WERI-Rb-1 (cell line): ENCODE results near the gene SLC26A6.

Experiments used
- DNase-seq: peaks from one replicate; pipeline ENCODE4 v3.0.0-alpha.2; 2020
- H3K27ac ChIP-seq: fragments of 250-450 bp; sonication (Bioruptor Pico); 2 replicates; pipeline ENCODE4 v1.5.1; 2020; ENCODE audit warnings: mild to moderate bottlenecking, moderate library complexity
- H3K27me3 ChIP-seq: fragments of 250-450 bp; sonication (Bioruptor Pico); 2 replicates; pipeline ENCODE4 v1.5.1; 2021; ENCODE audit warnings: mild to moderate bottlenecking, low read depth, moderate library complexity; ENCODE audit not compliant: insufficient read depth, severe bottlenecking
- H3K36me3 ChIP-seq: fragments of 250-450 bp; sonication (Bioruptor Pico); 2 replicates; pipeline ENCODE4 v1.5.1; 2020; ENCODE audit warnings: mild to moderate bottlenecking, moderate library complexity
- H3K4me3 ChIP-seq: 2 replicates; pipeline ENCODE4 v1.5.1; 2011; ENCODE audit warnings: low read depth, mild to moderate bottlenecking, control low read depth, low read length
- H3K9me3 ChIP-seq: fragments of 250-450 bp; sonication (Bioruptor Pico); 2 replicates; pipeline ENCODE4 v1.5.1; 2021; ENCODE audit warnings: mild to moderate bottlenecking, moderate library complexity; ENCODE audit not compliant: severe bottlenecking
- CTCF ChIP-seq: IDR thresholded peaks from 2 replicates; pipeline ENCODE4 v1.5.1; 2011; ENCODE audit warnings: low read depth, mild to moderate bottlenecking, control low read depth, inconsistent platforms, low read length

SLC26A6 gene

DNA sequence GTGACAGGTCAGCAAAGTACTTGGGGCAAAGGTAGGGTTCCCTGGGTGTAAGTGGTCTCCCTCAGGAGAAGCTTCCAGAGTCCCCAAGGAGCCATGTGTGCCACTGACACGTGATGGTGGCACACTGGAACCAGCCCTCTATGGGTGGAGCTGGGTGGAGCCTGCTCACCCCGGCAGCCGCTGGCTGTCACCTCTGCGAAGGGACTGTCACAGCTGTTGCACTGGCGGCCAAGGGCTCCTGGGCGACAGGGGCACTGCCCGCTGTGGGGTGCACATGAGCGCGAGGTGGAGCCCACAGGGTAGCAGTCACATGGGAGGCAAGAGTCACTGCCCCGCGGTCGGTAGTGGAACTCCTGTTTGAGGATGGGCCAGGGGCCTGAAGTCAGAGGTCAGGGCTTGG lies 15.5 kb upstream of the SLC26A6 start:
- DNase-seq = no peak
- Histone ChIP-seq H3K36me3 (peaks cover 83% of the 10 kb centered on the region), H3K27ac (no peak overlapping the region), H3K4me3 (no peak overlapping the region), H3K27me3 (no peaks in the 10 kb centered on the region), H3K9me3 (no peaks in the 10 kb centered on the region)
- no peak for TF ChIP-seq CTCF

DNA sequence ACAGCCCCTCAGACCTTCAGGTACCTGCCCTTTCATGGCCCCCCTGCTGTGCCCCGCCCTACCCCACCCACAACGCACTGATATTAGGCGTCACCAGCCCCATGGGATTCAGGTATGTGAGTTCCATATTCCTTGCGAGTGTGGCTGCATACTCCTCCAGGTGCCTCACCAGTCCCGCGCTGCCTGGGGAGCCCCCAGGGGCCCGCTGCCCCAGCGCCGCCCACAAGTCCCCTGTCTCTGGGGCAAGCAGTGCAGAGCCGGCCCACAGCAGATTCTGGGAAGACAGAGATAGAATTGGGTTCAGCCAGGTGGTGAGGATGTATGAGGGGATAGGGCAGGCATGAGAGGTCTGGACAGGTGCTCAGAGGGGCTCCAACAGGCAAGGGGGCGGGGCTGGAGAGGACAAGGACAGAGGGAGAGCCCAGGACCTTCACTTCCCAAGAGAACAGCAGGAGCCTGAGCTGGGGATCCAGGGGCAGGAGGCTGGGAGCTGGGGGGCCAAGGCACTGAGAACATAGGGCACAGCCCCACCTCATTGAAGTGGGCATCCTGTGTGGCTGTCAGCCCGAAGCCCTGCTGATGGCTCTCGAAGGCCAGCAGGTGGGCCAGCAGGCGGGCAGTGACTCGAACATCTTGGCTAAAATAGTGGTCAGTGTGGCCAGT lies 13.1 kb upstream of the SLC26A6 start:
- H3K27me3 ChIP-seq = no peaks in the 10 kb centered on the region
- H3K27ac ChIP-seq = no peak overlapping the region
- no peak for DNase-seq
- no peak overlapping the region for H3K4me3 ChIP-seq
- no peaks in the 10 kb centered on the region for H3K9me3 ChIP-seq
- peaks cover 86% of the 10 kb centered on the region for H3K36me3 ChIP-seq
- TF ChIP-seq CTCF = no peak

- peaks cover 86% of the 10 kb centered on the region for H3K36me3 ChIP-seq
- no peak overlapping the region for H3K4me3 ChIP-seq
- no peaks in the 10 kb centered on the region for H3K27me3 ChIP-seq
- no peak overlapping the region for H3K27ac ChIP-seq
- no peaks in the 10 kb centered on the region for H3K9me3 ChIP-seq
- no peak for DNase-seq
- TF ChIP-seq CTCF = no peak
Measured at GRCh38 chr3:48647714-48648113, 12.5 kb upstream of the SLC26A6 start.

GRCh38 chr3:48644898-48645760 lies 9.9 kb upstream of the SLC26A6 start:
- Histone ChIP-seq H3K27me3 (no peaks in the 10 kb centered on the region), H3K4me3 (no peak overlapping the region), H3K9me3 (no peaks in the 10 kb centered on the region), H3K36me3 (peaks cover 88% of the 10 kb centered on the region), H3K27ac (no peak overlapping the region)
- TF ChIP-seq CTCF = no peak
- no peak for DNase-seq

GRCh38 chr3:48642605-48643004 lies 7.3 kb upstream of the SLC26A6 start:
- no peak for TF ChIP-seq CTCF
- no peak overlapping the region for H3K4me3 ChIP-seq
- H3K36me3 ChIP-seq = peaks cover 88% of the 10 kb centered on the region
- H3K9me3 ChIP-seq = no peaks in the 10 kb centered on the region
- H3K27ac ChIP-seq = no peak overlapping the region
- H3K27me3 ChIP-seq = no peaks in the 10 kb centered on the region
- DNase-seq = no peak
